PC-3 (cell line): Measurements from ENCODE around the gene ATM.

Experiments
- CTCF ChIP-seq: fragments of 300-600 bp; sonication (generic); conservative IDR thresholded peaks from 2 replicates; pipeline ENCODE4 v1.5.1; 2017; ENCODE audit warnings: antibody characterized with exemption, low read depth, mild to moderate bottlenecking, low read length
- EZH2 ChIP-seq: fragments of 300-600 bp; sonication (generic); IDR thresholded peaks from one replicate; pipeline ENCODE4 v1.6.1; 2017; ENCODE audit warnings: antibody characterized with exemption, mild to moderate bottlenecking, low read length; ENCODE audit not compliant: unreplicated experiment

- TF ChIP-seq CTCF (no peak), EZH2 (no peak)
Observed at GRCh38 chr11:108393046-108393445, 170.2 kb downstream of the ATM start.
